ENCODE results near the gene PSMB9.
A peak's percentile ranks its signal among the peaks of the same experiment; 100 is the strongest.

The PSMB9 gene

GRCh38 chr6:32839356-32839755 lies 14.6 kb upstream of the PSMB9 start:
- DNase-seq, result no peak

DNA sequence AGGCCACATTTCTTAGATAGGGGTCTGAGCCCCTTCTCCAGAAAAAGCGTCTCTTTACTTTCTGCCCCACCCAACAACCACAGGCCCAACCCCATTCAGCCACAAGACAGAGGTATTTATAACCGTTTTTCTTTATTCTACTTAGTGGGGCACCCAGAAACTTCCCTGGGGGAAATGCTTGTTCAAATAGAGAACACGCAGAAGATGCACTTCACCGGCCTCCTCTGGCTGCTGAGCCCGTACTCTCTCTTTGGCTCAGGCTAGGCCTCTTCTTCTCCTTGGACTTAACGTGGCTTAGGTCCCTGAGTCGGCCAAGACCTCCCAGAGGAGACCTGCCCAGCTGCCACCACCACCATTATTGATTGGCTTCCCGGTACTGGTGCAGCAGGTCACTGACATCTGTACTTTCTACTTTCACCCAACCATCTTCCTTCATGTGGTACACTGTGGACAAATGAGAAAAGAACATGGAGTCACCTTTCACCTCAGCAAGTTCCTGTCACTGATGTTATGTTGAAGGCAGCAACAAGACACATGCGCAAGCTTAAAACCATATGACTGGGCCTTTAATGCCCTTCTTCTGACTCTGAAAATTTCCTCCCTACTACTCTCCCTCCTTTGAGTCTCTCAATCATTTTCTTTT lies 13.3 kb upstream of the PSMB9 start:
- DNase-seq, result no peak

DNA sequence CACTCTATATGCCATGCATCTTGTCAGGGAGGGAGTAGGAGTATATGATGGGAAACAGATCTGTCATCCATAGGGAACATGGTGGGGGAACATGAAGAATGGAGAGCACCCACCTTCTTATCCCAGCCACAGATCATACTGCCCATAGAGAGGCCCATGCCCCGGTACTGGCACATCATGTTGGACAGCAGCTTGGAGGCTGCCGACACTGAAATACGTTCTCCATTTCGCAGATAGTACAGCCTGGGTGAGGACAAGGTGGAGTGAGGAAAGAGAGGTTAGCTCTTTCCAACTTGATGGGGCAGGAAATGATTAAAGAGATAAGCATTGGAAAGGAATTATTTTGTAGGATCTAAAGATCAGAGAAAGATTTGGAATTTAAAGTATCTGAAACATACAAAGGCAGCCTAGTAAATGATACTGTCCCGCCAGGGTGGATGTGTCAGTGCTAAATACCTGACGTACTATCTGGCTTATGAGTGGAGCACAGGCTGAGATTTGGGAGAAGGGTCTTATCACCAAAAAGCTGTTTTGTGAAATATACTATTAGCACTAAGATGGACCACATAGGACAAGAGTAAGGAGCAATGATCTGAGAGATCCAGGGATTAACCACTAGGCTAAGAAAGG lies 11.9 kb upstream of the PSMB9 start:
- no peak for DNase-seq

- DNase-seq, result no peak
Measured at GRCh38 chr6:32842690-32843089, 11.3 kb upstream of the PSMB9 start.

DNA sequence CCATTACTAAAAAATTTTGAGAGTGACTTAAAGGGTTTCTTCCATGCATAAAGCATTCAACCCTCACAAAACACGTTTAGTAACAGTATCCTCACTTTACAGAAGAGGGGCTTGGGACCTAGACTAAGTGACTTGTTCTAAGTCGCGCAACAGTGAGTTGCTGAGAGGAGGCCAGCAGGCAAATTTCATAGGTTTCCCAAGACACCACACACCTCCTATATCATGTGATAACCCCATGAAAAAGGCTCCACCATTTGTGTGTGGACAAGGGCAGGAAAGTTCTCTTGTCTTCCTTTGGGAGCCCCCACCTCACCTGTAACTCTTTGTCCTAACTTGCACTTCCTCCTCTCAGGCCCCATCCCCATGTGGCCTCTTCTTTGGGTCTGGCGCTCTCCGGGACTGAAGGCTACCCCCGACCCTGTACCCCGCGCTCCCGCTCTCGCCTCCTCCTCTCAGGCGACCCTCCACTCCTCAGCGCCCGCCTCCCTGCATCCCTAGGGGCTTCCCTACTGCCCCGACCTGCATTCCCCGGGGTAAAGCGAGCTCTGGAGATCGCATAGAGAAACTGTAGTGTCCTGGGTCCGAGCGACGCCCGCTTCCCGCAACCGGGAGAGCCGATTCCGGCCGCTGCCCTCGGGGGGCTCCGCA lies 10.5 kb upstream of the PSMB9 start:
- peak in 3 of 58 donors; percentile 14 to 49 (median 30) for DNase-seq

- peak; percentile 14 to 96 (median 85) for DNase-seq
Measured at GRCh38 chr6:32843979-32844838, 9.8 kb upstream of the PSMB9 start, which contains the start of gene PSMB8. TSS of gene PSMB8 (minus strand) at chr6:32844047. CDS start at chr6:32843996, 51 bp downstream.

- no peak for DNase-seq
Measured at GRCh38 chr6:32844839-32845383, 9.1 kb upstream of the PSMB9 start.

- DNase-seq, result peak in 12 of 58 donors; percentile 1 to 48 (median 9)
Measured at GRCh38 chr6:32845384-32845884, 8.6 kb upstream of the PSMB9 start.

- DNase-seq, result no peak
Measured at GRCh38 chr6:32847004-32847403, 7.0 kb upstream of the PSMB9 start.

DNA sequence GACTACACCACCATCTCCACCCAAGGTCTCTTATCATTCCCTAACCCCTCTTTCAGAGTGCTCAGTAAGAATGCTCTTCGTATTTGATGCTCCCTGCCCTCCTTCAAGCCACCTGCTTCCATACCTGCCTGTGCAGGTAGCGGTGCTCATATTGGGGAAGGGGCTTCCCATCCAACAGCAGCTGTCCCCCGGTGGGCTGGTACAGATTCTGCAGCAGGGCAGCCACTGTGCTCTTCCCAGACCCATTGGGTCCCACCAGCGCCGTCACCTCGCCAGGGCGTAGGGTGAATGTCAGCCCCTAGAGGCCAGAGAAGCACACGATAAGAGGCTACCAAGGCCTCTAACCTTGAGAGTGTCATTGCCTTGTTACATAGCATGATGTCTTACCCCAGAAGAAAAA lies 6.2 kb upstream of the PSMB9 start:
- DNase-seq, result no peak

DNA sequence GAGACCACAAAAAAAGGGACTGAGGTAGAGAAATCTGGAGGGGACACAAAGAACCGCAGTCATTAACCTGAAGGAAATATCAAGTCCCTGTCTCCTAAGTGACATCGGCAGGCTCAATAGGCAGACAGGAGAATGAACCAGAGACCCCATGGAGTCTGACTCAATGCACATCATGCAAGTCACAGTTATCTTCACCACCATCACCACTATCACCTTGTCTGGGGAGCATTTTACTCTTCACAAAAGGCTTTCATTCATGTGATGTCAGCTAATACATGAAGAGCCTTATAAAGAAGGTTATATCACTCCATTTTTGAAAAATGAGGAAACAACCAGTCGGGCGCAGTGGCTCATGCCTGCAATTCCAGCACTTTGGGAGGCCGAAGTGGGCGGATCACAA lies 4.9 kb upstream of the PSMB9 start:
- no peak for DNase-seq

DNA sequence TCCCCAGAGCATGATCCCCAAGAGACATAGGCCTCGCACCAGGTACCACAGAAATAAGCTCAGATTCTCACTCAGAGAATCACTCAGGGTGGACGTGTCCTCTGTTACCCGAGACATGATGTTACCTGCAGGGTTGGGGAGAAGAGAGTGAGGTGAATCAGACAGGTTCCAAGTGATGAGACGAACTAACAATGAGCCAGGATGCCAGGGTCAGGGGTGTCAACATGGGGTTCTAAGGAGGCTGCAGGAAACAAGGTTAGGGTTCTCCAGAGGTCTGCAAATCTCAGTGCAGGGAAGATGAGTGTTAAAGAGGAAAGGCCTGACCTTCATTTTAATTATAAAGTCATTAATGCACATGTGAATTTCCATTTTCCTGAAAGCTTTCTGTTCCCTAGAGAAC lies 3.0 kb upstream of the PSMB9 start:
- DNase-seq, result no peak

GRCh38 chr6:32852018-32852843 lies 1.8 kb upstream of the PSMB9 start:
- DNase-seq, result peak in 2 of 58 donors; percentile 5 to 29

DNA sequence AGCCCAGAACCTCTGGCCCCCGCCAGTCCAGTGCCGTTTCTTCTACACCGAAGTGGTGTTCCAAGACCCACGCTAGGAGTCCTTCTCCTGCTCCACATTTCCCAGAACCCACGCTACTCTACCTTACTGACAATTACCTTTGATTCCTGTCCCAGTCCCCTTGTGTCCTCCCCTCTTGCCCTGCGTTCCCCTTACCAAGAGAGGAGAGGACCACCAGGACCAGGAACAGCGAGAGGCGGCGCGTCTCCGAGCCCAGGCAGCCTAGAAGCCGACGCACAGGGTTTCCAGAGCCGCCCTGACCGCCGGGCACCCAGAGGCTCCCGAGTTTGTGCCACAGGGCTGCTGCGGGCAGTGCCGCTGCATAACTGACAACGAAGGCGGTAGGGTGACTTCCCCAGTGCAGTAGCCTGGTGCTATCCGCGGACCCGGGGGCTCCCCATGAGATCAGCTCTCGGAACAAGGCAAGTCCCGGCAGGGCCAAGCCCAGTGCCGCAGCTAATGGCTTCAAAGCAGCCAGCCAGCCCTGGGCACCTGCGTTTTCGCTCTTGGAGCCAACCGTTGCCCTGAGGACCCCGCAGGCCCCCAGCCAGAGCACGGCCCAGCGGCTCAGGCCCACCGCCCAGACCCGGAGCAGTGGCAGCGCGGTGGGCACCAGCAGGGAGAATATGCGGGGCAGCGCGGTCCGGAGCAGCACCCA lies 1.0 kb upstream of the PSMB9 start:
- DNase-seq, result peak in 43 of 58 donors; percentile 14 to 74 (median 56)

DNA sequence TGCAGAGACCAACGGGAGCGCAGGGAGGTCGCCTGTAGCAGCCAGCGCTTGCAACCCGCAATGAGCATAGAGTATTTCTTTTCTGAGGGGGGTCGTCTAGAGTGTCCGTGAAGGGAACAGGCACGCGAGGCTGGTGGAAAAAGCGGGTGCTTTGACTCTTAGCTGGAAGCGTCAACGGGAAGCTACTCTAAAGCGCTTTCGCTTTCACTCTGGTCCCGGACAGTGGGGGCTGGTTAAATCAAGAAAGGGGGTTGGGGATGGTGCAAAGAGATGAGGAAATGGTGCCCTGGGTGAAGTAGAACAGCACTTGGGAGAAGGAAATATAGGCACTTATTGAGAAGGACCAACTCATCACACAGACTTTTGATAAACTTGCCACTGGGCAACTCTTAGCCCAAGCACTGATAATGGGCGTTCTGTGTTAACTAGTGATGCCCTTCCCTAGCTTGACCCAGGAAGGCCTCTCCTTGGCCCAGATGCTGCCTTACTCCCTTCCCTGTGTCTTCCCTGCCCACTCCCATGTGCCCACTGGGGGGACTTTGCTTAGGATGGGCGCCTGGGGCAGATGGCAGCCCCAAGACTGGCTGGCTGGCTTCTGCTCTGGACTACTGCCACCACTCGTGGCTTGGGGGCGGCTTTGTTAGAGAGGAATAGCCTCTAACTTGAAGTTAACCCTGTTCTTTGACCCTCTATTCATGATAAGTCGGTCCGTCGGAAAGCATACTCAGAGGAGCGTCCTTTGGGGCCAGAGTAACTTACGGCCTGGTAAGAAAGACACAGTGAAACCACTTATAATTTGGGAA lies 585 bp downstream of the PSMB9 start:
- peak in 24 of 58 donors; percentile 11 to 78 (median 55) for DNase-seq

- DNase-seq, result no peak
Measured at GRCh38 chr6:32855467-32856174, 1.6 kb downstream of the PSMB9 start.

- DNase-seq, result no peak
Measured at GRCh38 chr6:32857156-32857891, 3.3 kb downstream of the PSMB9 start.

Data from anterior cingulate cortex (tissue), 58 donors.